NCI-H1048 (cell line): Measurements from ENCODE around the gene ARMH2.
"Not testable (repeated sequence)": the region's sequence is repeated elsewhere in the genome, so short reads cannot be mapped to it uniquely, and the experiment has no call there.

Experiments used
- DNase-seq: peaks from one replicate; lab custom pipeline; 2025; lab: John Stamatoyannopoulos, UW

Gene ARMH2

DNA sequence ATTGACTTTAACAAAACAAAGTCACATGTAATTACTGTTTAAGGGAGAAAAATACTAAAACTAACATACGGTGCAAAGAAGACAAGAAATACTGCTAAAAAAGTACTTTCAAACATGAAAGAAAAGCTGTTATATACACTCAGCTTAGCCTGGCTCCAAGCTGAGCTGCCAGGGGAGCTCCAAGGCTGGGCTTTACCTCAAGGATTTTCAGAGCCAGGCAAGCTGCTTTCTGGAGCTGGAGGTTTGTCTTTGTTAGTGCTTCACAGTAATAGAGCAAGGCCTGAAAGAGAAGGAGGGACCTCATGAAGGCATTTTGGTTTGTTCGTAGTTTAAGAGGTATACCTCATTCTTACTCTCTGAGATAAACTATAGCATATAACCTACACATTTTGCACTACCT is 19.6 kb upstream of the ARMH2 start:
- DNase-seq, result no peak

DNA sequence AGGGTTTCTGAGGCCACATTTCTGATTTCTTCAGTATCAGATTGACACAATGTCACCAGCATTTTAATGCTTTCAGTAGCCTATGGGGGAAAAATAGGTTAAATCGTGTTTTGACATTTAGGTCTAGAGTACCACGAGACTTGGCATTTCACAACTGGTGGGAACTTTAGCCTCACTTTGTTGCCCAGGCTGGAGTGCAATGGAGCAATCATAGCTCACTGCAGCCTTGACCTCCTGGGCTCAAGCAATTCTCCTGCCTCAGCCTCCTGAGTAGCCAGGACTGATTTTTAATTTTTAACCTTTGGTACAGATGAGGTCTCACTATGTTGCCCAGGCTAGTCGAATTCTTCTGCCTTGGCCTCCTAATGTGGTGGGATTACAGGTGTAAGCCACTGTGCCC is 11.0 kb upstream of the ARMH2 start:
- no peak for DNase-seq

DNA sequence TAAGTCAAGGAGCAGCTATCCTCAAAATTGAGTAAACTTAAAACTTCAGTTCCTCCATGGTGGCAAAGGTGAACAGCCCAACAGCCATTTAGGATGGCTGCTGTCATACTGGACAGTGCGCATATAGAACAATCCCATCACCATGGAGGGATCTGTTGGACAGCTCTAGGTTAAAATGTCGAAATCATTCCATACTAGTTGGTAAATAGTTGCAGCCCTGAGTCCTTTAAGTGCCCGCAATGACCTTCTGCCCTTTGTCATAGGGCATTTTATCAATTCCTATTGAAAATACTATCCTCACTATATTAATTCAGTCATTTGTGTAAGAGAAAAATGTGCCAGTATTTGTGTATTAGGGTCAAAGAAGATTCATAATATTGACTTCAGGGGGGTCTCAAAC is 8.9 kb upstream of the ARMH2 start:
- no peak for DNase-seq

DNA sequence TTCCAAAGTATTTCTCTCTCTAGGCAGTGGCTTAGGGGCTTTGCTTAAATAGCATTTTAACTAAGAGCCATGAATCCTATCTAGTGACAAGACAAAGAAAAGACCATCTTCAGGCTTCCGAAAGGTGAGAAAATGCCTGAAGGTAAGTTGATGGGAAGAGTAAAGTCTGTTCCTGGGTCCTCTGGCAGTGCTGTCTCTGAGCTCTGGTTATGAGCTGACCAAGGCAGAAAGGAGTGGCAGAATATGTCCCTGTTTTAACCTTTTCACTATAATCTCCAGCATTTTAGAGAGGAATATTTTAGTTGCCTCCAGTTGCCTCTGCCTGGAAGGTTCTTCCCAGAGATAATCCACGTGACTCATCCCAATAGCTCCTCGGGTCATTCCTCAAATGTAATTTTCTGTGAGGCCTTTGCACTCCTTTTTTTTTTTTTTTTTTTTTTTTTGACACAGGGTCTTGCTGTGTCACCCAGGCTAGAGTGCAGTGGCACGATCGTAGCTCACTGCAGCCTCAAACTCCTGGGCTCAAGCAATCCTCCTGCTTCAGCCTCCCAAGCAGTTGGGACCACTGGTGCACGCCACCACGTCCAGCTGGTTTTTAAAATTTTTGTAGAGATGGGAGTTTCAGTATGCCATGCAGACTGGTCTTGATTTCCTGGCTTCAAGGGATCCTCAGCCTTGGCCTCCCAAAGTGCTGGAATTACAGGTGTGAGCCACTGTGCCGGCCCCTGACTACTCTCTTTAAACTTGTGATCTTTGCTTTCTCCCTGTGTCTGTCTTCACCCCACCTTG is 3.7 kb upstream of the ARMH2 start:
- DNase-seq, result no peak

DNA sequence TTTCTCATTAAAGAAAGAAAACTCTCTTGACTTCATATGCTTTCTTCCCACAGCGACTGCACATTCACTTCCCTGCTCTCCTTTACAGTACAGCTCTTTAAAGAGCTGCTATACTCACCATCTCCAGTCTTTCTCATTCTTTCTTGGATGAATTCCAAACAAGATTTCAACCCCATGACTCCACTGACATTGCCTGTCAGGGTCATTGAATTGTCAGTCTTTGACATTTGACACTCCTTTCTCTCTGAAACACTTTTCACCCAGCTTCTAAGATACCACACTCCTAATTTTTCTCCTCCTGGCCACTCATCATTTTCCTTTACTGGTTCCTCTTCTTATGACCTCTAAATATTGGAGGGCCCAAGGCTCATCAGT is 811 bp upstream of the ARMH2 start:
- DNase-seq, result no peak

DNA sequence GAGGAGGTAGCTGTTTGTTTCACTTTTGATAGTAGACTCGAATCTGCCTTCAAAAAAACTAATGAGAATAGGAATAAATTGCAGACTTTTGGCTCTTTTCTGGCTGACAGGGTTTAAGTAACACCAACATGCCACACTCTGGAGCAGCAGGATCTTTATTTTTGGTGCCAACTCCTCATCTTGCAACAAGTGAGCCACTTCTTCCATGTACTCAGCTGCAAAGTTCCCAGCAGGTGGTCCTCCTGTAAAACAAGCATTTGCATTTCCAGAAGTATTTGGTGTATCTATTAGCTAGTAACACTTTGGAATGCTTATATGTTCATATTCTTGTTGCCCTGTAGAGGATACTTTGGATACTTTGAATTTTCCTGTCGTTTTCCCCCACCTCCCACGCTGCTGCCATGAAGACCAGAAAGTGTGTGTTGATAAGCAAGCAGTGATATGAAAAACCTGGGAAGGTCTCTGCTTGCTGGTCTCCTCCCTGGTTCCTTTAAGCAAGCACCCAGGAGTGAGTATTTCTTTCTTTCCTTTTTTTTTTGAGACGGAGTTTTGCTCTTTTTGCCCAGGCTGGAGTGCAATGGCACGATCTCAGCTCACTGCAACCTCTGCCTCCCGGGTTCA is 1.0 kb downstream of the ARMH2 start:
- no peak for DNase-seq

DNA sequence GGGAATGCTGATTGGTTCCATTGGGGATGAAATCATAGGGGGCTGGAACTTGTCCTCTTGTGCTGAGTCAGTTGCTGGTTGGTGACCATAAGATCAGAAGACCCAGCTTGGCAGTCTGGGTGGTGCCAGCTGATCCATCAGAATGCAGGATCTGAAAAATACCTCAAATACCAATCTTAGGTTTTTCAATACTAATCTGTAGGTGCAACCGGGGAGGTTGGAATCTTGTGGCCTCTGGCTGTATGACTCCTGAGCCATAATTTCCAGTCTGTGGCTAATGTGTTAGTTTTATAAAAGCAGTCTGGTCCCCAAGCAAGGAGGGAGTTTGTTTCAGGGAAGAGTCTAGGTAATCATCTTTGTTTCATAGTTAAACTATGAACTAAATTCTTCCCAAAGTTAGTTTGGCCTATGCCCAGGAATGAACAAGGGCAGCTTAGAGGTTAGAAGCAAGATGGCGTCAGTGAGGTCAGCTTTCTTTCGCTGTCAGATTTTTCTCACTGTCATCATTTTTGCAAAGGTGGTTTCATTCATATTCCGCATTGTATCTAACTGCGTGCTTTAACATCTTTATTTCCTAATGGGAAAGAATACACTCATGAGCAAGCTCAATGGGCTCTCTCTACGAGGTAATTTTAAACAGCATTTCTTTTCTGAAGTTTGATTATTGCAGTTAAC is 2.0 kb downstream of the ARMH2 start:
- no peak for DNase-seq

DNA sequence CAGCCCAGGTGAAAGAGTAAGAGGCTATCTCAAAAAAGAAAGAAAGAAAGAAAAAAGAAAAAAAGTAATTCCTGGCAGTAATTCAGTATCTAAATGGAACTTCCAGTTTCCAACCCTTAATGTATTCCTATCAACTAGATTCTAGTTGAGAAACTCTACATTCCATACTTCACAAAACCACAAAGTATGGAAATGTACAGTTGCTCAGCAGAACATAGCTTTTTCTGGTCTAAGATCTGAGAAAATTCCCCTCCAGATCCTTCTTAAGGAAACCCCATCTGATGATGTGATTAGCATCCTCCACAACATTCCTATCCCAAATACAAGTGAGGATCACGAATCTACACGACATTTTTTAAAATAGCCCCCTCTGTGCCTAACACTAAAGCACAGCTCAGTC is 3.6 kb downstream of the ARMH2 start:
- no peak for DNase-seq

DNA sequence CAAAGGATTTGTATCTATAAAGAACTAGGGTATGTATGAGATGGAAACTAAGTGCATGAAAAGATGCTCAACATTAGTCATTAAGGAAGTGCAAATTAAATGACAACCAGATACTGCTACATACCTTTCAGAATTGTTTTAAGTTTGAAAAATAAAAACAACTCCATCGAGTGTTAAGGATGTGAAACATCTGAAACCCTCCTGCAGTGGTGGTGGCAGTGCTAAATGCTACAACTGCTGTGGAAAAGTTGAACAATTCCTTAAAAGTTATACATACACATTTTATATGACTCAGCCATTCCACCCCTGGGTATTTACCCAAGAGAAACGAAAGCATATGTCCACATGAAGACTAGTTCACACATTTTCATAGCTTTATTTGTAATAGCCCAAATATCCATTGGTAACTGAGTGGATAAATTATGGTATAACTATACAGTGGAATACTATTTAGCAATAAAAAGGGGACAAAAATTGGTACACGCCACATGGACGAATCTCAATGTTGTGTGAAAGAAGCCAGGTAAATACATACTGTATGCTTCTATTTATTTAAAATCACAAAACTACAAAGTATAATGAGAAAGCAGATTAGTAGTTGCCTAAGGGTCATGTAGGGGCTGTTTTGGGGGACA is 10.6 kb downstream of the ARMH2 start:
- DNase-seq, result no peak

DNA sequence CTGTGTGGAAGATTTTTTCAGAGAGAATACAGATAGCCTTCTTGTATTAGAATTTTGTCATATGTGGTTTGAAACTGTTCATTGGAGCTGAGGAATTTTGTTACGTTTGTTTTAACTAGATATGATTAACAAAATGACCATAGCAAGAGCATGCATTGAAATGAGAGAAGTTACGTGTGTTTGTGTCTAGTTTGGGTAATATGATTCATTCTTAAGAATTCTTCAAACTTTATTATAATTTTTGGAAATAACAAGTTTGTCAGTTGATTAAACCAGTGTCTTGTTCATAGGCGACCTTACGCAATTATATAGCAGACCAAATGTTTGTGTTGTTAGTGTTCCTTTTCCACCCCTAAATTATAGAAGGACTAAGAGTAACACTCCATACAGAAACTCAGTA is 18.5 kb downstream of the ARMH2 start:
- DNase-seq, result no peak

DNA sequence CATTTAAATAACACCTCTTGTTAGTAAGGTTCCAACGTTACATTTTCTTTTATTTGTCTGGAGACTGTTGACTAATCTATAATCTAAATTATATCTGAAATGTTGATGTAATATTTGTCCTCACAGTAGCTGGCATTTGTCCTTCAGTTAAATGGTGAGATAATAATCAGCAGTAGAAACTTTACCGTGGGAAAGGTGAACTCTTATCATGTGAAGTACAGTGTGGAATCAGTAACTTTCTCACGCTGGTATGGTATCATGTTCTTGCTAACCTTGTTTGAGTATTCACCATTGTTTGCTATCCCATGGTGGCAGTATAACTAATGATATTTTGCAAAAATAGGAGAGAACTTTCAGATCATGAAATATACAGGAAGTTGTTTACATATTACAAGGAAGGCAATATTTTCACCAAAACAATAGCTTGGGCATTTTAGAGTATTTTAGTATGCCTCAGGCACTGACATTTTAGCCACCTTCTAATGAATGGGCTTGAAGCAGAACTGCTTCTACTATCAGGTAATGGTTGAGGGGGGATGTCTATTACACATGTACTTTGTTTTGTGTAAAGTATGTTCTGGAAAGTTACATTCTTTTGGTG is 19.2 kb downstream of the ARMH2 start:
- no peak for DNase-seq

DNA sequence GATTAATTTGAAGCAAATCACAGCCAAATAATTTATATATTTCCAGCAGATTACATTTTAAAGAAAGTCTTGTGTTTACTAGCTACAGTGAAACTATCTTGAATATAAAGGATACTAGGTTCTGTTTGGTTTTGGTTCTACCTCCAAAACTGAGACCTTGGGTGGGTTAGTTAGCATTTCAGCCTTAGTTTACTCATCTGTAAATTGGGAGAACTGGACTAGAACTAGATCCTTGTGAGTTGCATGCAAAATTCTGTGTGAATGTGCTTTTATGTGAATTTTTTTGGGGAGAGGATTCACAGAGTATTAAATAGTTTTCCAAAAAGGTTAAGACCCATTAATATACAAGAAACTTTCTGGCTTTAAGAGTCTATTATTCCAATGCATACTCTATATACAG is 19.8 kb downstream of the ARMH2 start:
- DNase-seq, result no peak

DNA sequence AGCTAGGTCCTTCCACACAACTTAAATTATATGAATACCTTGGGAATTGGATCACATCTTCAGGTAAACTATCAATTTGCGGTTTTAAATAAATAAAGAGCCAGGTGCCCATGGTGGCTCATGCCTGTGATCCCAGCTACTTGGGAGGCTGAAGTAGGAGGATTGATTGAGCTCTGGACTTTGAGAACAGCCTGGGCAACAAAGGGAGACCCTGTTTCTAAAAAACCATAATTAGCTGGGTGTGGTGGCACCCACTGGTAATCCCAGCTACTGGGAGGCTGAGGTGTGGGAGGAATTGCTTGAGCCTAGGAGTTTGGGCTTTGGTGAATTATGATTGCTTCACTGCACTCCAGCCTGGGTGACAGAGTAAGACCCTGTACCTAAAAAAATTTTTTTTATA is 20.6 kb downstream of the ARMH2 start:
- no peak for DNase-seq

DNA sequence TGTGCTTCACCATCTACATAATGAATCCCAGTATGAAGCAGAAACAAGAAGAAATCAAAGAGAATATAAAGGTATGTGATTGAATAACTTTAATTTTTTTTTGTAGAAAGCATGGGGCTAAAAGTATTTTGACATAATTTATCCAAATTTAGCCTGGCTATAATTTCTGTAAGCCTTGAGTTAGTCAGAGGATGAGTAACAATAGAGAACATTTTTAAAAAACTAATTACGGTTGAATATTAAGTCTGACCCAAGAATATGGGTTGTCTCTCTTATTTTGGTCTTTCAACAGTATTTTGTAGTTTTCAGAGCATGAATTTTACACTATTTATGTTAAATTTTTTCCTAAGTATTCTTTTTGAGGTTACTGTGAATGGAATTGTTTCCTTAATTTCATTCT is 21.5 kb downstream of the ARMH2 start:
- no peak for DNase-seq

DNA sequence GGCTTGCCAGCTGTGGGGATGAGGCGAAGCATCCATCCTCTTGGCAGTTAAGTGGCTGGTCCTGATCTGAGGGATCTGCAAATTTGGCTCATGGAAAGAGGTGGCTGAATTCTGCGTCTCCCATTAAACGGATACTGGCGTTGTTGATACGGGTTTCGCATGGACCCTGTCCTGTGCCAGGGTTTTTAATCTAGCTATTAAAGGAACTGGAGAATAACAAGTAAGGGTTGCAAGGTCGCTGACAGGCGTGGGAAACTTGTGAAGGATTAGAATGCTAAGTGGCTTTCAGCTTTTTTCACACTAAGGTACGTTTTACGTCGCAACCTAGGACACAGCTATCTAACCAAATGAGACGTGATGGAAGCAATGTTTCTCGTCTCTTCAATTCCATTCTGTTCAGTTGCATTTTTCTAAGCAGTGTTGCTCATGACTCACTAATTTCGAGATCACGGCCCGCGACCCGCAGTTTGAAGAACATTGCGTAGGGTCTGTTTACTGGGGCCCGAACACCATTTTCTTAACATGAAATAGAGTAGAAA is 23.1 kb downstream of the ARMH2 start:
- no peak for DNase-seq

DNA sequence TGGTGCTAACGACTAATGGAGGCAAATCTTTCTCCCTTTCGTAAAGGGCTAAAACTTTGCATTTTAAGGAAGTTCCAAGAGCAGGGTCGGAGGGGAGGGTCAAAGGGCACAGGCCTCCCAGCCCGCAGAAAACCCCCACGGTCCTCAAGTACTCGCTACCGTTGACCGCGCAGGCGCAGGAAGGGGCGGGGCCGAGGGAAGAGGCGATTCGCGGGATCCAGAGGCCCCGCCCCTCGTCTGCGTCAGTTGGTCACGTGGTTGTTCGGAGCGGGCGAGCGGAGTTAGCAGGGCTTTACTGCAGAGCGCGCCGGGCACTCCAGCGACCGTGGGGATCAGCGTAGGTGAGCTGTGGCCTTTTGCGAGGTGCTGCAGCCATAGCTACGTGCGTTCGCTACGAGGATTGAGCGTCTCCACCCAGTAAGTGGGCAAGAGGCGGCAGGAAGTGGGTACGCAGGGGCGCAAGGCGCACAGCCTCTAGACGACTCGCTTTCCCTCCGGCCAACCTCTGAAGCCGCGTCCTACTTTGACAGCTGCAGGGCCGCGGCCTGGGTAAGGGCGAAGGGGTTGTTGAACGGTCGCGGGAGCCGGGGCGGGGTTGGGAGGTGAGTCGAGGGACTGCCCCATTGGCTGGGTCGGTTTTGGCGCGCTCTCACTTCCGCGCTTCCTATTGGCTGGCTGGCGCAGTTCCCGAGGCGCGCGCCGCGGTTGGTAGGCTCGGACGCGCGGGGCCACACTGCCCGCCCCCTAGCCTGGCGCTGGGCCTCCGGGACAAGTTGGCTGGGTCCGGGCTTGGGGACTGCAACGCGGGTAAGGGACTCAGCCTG is 23.8 kb downstream of the ARMH2 start, which contains the start of gene GMNN:
Gene GMNN (plus strand): TSS at position 242 of the 824 bp plus-strand sequence. CDS start 2,310 bp downstream, outside the sequence.
- DNase-seq, result peak; percentile 90

DNA sequence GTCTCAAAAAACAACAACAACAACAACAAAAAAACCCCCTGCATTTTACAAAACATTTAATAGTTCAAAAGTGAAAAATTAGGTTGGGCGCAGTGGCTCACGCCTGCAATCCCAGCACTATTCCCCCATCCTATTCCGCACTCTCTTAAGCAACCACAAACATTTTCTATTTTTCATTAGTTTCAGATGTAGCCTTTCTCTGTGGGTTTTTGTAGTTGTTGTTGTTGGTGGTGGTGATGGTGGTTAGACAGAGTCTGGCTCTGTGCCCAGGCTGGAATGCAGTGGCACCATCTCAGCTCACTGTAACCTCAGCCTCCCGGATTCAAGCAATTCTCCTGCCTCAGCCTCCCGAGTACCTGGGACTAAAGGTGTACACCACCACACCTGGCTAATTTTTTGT is 30.4 kb downstream of the ARMH2 start:
- no peak for DNase-seq

DNA sequence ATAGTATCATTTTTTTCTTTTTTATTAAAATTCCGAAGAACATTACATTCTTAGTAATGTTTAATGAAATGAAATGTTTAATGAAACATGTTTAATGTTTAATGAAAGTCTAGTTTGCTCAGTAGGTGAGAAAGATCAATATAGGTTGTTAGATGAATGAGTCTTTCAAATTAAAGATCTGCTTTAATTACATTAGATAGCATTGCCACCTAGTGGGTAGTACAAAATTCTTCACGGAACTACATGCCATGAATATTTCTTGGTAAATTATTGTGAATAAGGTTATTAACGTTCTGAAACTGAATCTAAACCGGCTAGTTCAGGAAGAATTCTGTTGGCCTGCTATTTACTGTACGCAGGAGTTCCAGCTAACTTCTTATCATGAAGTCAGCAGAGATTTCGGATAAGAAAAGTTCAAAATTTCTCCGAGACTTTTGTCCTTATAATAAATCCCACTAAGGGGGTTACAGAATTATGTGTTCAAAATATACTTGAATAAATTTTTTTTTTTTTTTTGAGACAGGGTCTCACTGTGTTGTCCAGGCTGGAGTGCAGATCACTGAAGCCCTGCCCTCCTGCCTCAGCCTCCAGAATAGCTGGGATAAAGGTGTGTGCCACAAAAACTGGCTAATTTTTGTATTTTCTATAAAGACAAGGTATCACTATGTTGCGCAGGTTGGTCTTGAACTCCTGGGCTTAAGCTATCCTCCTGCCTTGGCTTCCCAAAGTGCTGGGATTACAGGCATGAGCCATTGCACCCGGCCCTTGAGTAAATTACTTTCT is 31.8 kb downstream of the ARMH2 start:
- DNase-seq, result no peak

DNA sequence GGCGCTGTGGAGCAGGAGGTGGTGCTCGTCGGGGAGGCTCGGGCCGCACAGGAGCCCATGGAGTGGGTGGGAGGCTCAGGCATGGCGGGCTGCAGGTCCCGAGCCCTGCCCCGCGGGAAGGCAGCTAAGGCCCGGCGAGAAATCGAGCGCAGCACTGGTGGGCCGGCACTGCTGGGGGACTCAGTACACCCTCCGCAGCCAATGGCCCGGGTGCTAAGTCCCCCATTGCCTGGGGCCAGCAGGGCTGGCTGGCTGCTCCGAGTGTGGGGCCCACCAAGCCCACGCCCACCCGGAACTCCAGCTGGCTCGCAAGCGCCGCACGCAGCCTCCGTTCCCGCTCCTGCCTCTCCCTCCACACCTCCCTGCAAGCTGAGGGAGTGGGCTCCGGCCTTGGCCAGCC is 32.7 kb downstream of the ARMH2 start:
- not testable (repeated sequence) for DNase-seq
